Mucosa of descending colon (tissue), 3 donors: ENCODE data around the gene UBR3. TPM values are rescaled to one million over a fixed set of nuclear protein-coding genes. Genes with fewer than 3 reads are reported as not detected.

ENCODE experiments used
- ATAC-seq: fragments of 200-7000 bp; cut with Tn5 transposase; one replicate; pipeline ENCODE4 v1.9.1; 2020; ENCODE audit warnings: mild to moderate bottlenecking, moderate library complexity
- DNase-seq, 3 donors: peaks; one replicate each; pipeline ENCODE4 v3.0.0-alpha.2; 2020
- H3K36me3 ChIP-seq: fragments of 200-600 bp; one replicate; pipeline ENCODE4 v1.8.0; 2021; ENCODE audit warnings: low read depth, mild to moderate bottlenecking
- H3K4me1 ChIP-seq: fragments of 200-600 bp; one replicate; pipeline ENCODE4 v1.8.0; 2021; ENCODE audit warnings: low read depth, mild to moderate bottlenecking
- H3K4me3 ChIP-seq: fragments of 200-600 bp; one replicate; pipeline ENCODE4 v1.8.0; 2021; ENCODE audit warnings: mild to moderate bottlenecking
- H3K9me3 ChIP-seq: fragments of 200-600 bp; one replicate; pipeline ENCODE4 v1.8.0; 2021; ENCODE audit warnings: mild to moderate bottlenecking
- intact Hi-C, 2 donors: fragments of 100-400 bp; cut with DNase I in 1 of 2; cut with micrococcal nuclease in 1 of 2; formaldehyde crosslinking; loops; one replicate each; pipeline versions ENCODE4 v1.11.0 to v1.11.1; 2022; cut with DNase I, micrococcal nuclease
- total RNA-seq, 3 donors: library from RNA; stranded (reverse); fragmentation: NEBNext Ultra II Directional in 2 of 3; extraction: Animal tissue kit (Norgen Biotek cat#: 25700) in 2 of 3; gene quantifications; one replicate each; pipeline versions ENCODE4 v1.2.1 to v1.2.4, GENCODE V29; 2021 to 2023
- TF ChIP-seq, protein P1 (sequence below): fragments of 200-600 bp; IDR thresholded peaks from one replicate; pipeline ENCODE4 v1.8.0; 2022; ENCODE audit warnings: antibody characterized with exemption, mild to moderate bottlenecking
- donor health status: DM: no; HTN: no; CAD: no; lungs with moderate emphysema.
- donor health status: DM: no; HTN: no; CAD: no.
- donor health status: DM: no; HTN: yes; CAD: no.

Gene UBR3
- total RNA-seq, 3 donors from 2014 or later: 32.5 to 65.8 (median 39.6) TPM

DNA sequence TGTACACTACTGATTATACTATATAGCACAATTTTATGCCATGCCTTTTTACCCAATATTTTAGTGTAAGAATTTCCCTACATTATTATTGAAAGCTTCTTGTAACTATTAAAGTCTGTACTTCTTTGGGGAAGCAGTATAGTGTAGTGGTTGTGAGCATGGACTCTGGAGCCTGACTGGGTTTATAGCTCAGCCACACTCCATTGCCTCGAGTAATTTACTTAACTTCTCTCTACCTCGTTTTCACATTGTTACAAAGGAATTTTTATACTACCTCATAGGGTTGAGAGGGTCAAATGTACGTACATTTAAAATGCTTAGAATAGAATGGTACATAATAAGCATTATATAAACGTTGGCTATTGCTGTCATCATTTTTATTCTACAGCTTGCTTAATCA lies 139.2 kb downstream of the UBR3 start:
- TF ChIP-seq, protein P1, sequence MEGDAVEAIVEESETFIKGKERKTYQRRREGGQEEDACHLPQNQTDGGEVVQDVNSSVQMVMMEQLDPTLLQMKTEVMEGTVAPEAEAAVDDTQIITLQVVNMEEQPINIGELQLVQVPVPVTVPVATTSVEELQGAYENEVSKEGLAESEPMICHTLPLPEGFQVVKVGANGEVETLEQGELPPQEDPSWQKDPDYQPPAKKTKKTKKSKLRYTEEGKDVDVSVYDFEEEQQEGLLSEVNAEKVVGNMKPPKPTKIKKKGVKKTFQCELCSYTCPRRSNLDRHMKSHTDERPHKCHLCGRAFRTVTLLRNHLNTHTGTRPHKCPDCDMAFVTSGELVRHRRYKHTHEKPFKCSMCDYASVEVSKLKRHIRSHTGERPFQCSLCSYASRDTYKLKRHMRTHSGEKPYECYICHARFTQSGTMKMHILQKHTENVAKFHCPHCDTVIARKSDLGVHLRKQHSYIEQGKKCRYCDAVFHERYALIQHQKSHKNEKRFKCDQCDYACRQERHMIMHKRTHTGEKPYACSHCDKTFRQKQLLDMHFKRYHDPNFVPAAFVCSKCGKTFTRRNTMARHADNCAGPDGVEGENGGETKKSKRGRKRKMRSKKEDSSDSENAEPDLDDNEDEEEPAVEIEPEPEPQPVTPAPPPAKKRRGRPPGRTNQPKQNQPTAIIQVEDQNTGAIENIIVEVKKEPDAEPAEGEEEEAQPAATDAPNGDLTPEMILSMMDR: no peak
- Histone ChIP-seq H3K4me1 (peaks cover 3% of the 10 kb centered on the region), H3K36me3 (no peaks in the 10 kb centered on the region), H3K4me3 (no peak overlapping the region), H3K9me3 (peaks cover 4% of the 10 kb centered on the region)
- intact Hi-C loops: no loop called here
- peak; percentile 69 for ATAC-seq
- no peak for DNase-seq

DNA sequence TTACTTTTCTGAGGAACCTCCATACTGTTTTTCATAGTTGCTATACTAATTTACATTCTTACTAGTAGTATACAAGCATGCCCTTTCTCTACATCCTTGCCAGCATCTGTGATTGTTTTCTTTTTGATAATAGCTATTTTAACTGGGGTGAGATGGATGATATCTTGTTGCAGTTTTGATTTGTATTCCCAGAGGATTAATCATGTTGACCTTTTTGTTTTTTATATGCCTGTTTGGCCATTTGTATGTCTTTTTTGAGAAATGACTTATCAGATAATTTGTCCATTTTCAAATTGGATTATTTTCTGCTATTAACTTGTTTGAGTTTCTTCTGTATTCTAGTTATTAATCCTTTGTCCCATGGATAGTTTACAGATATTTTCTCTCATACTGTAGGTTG lies 141.5 kb downstream of the UBR3 start:
- Histone ChIP-seq H3K9me3 (peaks cover 4% of the 10 kb centered on the region), H3K4me3 (no peak overlapping the region), H3K4me1 (peaks cover 3% of the 10 kb centered on the region), H3K36me3 (no peaks in the 10 kb centered on the region)
- intact Hi-C loops: no loop called here
- DNase-seq (no peak), ATAC-seq (no peak)
- TF ChIP-seq, protein P1: no peak

DNA sequence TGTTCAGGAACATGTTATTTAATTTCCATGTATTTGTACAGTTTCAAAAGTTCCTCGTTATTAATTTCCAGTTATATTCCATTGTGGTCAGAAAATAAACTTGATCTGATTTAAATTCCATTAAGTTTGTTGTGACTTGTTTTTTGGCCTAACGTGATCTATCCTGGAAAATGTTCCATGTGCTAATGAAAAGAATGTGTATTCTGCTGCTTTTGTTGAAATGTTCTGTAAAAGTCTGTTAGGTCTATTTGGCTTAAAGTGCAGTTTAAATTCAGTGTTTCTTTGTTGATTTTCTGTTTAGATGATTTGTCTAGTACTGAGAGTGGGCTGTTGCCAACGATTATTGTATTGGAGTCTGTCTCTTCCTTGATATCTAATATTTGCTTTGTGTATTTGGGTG lies 148.0 kb downstream of the UBR3 start:
- no peak overlapping the region for H3K4me3 ChIP-seq
- no peaks in the 10 kb centered on the region for H3K4me1 ChIP-seq
- peaks cover 14% of the 10 kb centered on the region for H3K9me3 ChIP-seq
- DNase-seq: no peak
- ATAC-seq: no peak
- TF ChIP-seq, protein P1: no peak
- intact Hi-C loops: no loop called here
- no peaks in the 10 kb centered on the region for H3K36me3 ChIP-seq

DNA sequence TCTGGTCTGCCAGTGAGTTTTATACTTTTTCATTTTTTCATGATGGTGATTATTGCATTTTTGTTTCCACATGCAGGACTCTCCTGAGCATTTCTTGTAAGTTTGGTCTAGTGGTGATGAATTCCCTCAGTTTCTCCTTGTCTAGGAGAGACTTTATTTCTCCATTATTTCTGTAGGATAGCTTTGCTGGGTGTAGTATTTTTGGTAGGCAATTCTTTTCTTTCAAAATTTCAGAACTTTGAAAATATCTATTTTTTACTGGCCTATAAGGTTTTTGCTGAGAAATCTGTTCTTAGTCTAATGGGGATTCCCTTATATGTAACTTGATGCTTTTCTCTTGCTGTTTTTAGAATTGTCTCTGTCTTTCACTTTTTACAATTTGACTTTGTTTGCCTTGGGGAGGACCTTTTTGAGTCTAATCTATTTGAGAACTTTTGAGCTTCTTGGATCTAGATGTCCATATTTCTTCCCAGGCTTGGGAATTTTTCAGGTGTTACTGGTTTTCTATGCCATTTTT lies 149.1 kb downstream of the UBR3 start:
- H3K4me1 ChIP-seq: no peaks in the 10 kb centered on the region
- no peak overlapping the region for H3K4me3 ChIP-seq
- no peaks in the 10 kb centered on the region for H3K36me3 ChIP-seq
- ATAC-seq: no peak
- peaks cover 14% of the 10 kb centered on the region for H3K9me3 ChIP-seq
- no peak for DNase-seq
- TF ChIP-seq, protein P1: no peak
- intact Hi-C loops: no loop called here

DNA sequence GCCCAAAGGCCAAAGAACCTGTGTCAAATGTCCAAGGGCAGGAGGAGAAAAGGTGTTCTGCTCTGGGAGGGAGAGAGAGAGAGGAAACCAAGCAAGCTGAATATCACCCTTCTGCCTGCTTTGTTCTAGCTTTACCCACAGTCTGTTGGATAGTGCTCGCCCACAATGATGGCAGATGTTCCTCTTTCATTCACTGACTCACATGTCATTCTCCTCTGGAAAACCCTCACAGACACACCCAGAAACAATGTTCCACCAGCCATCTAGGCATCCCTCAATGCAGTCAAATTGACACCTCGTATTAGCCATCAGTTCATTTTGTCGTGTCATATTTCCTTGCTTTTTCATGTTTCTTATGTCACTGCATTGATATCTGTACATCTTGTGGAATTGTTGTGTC lies 150.3 kb downstream of the UBR3 start:
- Histone ChIP-seq H3K4me3 (no peak overlapping the region), H3K4me1 (no peaks in the 10 kb centered on the region), H3K9me3 (peaks cover 14% of the 10 kb centered on the region), H3K36me3 (no peaks in the 10 kb centered on the region)
- ATAC-seq: no peak
- no peak for DNase-seq
- TF ChIP-seq, protein P1: no peak
- intact Hi-C loops: no loop called here
